ENCODE results near the gene TLE4. TPM values are rescaled to one million over a fixed set of nuclear protein-coding genes. Genes with fewer than 3 reads are reported as not detected.

The TLE4 gene
- total and polyA plus RNA-seq, 2 of the 13 experiments (the other 11 are each of a cell fraction or from before 2014, with no cell fraction given) = 2.0 to 2.3 TPM

DNA sequence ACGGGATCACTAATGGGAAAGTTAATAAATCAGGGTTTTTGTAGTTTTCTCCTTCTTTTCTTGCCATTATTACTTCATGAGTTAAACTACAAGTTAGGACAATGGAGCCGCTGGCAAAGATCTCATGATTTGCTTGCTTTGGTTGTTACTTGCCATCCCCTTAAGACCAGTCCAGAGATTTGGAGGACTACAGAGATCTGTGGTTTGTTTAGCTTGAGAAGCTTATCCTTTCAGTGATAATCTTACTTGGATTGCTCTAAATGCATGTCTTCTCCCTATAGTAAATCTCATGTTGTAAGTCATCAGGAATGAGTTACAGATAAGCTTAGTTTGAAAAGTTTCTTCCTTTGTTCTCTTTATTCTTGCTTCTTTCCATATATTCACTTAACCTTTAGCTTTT is 70.9 kb downstream of the TLE4 start (continued):
- TF ChIP-seq JARID2 (CRISPR knock-in tag; IDR thresholded peaks at IDR 0.05; ENCODE audit: insufficient replicate concordance) (no peak), ZFP36L1 (CRISPR knock-in tag; IDR thresholded peaks at IDR 0.05) (no peak), GATAD2A (CRISPR knock-in tag; IDR thresholded peaks at IDR 0.05) (no peak), ZMAT3 (CRISPR knock-in tag; conservative IDR thresholded peaks at IDR 0.05) (no peak), RORA (CRISPR knock-in tag; IDR thresholded peaks at IDR 0.05) (no peak), SP2 (CRISPR knock-in tag; IDR thresholded peaks at IDR 0.05) (no peak), NR2C2 (CRISPR knock-in tag; IDR thresholded peaks at IDR 0.05; ENCODE audit: borderline replicate concordance) (no peak), CHCHD3 (CRISPR knock-in tag; IDR thresholded peaks at IDR 0.05) (no peak)

DNA sequence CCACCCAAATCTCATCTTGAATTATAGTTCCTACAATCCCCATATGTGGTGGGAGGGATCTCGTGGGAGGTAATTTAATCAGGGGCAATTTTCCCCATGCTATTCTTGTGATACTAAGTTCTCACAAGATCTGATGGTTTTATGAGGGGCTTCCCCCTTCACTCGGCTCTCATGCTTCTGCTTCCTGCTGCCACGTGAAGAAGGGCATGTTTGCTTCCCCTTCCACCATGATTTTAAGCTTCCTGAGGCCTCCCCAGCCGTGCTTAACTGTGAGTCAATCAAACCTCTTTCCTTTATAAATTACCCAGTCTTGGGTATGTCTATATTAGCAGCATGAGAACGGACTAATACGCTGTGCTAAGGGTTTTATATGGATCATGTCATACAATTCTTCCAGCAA is 72.3 kb downstream of the TLE4 start:
- Histone ChIP-seq H3K4me2 (ENCODE audit: low read depth, low read length) (no peak overlapping the region), H3K79me2 (ENCODE audit: insufficient read depth, low read length) (no peaks in the 10 kb centered on the region), H2AFZ (ENCODE audit: low read length) (no peak overlapping the region), H3K9ac (ENCODE audit: insufficient read depth, low read depth, low read length) (no peak overlapping the region), H3K36me3 (replicated peaks in 1 of 2; ENCODE audit: control insufficient read depth in 1 of 2, insufficient read depth in 2 of 2, low read length in 2 of 2) (no peaks in the 10 kb centered on the region), H3K4me3 (replicated peaks in 1 of 3; ENCODE audit: insufficient read depth in 1 of 3, low read depth in 2 of 3, low read length in 3 of 3) (no peak overlapping the region), H3K9me3 (ENCODE audit: low read length) (peaks cover 21% of the 10 kb centered on the region), H3K27me3 (ENCODE audit: control insufficient read depth in 1 of 2, insufficient read depth in 2 of 2, low read length in 2 of 2) (no peaks in the 10 kb centered on the region), H3K27ac (ENCODE audit: extremely low read length, insufficient read depth, low read length) (no peak overlapping the region), H4K20me1 (ENCODE audit: insufficient read depth, low read length) (no peaks in the 10 kb centered on the region), H3K4me1 (ENCODE audit: insufficient read depth, low read length) (no peaks in the 10 kb centered on the region)
- in situ Hi-C loops (cut with HindIII; ENCODE audit: extremely low pct_ligation_motif_present, low pct_unique_long_range_greater_than_20kb) (no loop called here), intact Hi-C loops (cut with micrococcal nuclease; ENCODE audit: unreplicated experiment) (no loop called here)
- ChIA-PET CTCF (ENCODE audit: low intra/inter-chr PET ratio, low total read pairs) (no interaction called here), POLR2A (no interaction called here)
- TF ChIP-seq, protein P1, sequence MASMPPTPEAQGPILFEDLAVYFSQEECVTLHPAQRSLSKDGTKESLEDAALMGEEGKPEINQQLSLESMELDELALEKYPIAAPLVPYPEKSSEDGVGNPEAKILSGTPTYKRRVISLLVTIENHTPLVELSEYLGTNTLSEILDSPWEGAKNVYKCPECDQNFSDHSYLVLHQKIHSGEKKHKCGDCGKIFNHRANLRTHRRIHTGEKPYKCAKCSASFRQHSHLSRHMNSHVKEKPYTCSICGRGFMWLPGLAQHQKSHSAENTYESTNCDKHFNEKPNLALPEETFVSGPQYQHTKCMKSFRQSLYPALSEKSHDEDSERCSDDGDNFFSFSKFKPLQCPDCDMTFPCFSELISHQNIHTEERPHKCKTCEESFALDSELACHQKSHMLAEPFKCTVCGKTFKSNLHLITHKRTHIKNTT (CRISPR knock-in tag; IDR thresholded peaks at IDR 0.05) = no peak
- TF ChIP-seq AGO1 (IDR thresholded peaks at IDR 0.05; ENCODE audit: low read depth, low read length, poor library complexity, severe bottlenecking) (no peak), DNMT3B (CRISPR knock-in tag; conservative IDR thresholded peaks at IDR 0.05) (no peak)
- TF ChIP-seq, protein P2, sequence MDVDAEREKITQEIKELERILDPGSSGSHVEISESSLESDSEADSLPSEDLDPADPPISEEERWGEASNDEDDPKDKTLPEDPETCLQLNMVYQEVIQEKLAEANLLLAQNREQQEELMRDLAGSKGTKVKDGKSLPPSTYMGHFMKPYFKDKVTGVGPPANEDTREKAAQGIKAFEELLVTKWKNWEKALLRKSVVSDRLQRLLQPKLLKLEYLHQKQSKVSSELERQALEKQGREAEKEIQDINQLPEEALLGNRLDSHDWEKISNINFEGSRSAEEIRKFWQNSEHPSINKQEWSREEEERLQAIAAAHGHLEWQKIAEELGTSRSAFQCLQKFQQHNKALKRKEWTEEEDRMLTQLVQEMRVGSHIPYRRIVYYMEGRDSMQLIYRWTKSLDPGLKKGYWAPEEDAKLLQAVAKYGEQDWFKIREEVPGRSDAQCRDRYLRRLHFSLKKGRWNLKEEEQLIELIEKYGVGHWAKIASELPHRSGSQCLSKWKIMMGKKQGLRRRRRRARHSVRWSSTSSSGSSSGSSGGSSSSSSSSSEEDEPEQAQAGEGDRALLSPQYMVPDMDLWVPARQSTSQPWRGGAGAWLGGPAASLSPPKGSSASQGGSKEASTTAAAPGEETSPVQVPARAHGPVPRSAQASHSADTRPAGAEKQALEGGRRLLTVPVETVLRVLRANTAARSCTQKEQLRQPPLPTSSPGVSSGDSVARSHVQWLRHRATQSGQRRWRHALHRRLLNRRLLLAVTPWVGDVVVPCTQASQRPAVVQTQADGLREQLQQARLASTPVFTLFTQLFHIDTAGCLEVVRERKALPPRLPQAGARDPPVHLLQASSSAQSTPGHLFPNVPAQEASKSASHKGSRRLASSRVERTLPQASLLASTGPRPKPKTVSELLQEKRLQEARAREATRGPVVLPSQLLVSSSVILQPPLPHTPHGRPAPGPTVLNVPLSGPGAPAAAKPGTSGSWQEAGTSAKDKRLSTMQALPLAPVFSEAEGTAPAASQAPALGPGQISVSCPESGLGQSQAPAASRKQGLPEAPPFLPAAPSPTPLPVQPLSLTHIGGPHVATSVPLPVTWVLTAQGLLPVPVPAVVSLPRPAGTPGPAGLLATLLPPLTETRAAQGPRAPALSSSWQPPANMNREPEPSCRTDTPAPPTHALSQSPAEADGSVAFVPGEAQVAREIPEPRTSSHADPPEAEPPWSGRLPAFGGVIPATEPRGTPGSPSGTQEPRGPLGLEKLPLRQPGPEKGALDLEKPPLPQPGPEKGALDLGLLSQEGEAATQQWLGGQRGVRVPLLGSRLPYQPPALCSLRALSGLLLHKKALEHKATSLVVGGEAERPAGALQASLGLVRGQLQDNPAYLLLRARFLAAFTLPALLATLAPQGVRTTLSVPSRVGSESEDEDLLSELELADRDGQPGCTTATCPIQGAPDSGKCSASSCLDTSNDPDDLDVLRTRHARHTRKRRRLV (CRISPR knock-in tag; IDR thresholded peaks at IDR 0.05) = no peak
- DNase-seq (ENCODE audit: low spot score) (no peak), FAIRE-seq (no peak), ATAC-seq (no peak)
- WGBS (ENCODE audit: low lambda C conversion rate) = 36% methylated on average over 6 of the region's 6 CpGs
- BruUV-seq (replicated peaks) = no TSS peak

All from HepG2 (cell line).